Stimulated activated effector memory CD8-positive, alpha-beta T cell treated with anti-CD3 and anti-CD28 coated beads, Interleukin-12 subunit alpha, Interleukin-12 subunit beta, amount 100 ng/mL, for 72 hours (primary cell): ENCODE measurements around the gene BSN.

Experiments
- ATAC-seq: fragments of 150-1000 bp; cut with Tn5 transposase; 2 replicates; pipeline ENCODE4 v1.10.0; 2021
- DNase-seq, 2 donors: peaks; one replicate each; pipeline ENCODE4 v3.0.0; 2021 to 2022; ENCODE audit warnings: low spot score in 2 of 2
- H3K27ac Mint-ChIP-seq: one replicate; pipeline ENCODE4 v1.8.0; 2022; ENCODE audit warnings: mild to moderate bottlenecking, mixed read lengths
- H3K36me3 Mint-ChIP-seq: one replicate; pipeline ENCODE4 v1.8.0; 2022; ENCODE audit warnings: mild to moderate bottlenecking, mixed read lengths
- H3K4me1 Mint-ChIP-seq: one replicate; pipeline ENCODE4 v1.8.0; 2022; ENCODE audit warnings: mixed read lengths
- H3K4me3 Mint-ChIP-seq: one replicate; pipeline ENCODE4 v1.8.0; 2022; ENCODE audit warnings: mild to moderate bottlenecking, mixed read lengths
- H3K9me3 Mint-ChIP-seq: one replicate; pipeline ENCODE4 v1.8.0; 2022; ENCODE audit warnings: mixed read lengths

Gene BSN

GRCh38 chr3:49531218-49531617, 23.1 kb upstream of the BSN start:
- Mint-ChIP-seq H3K4me1 (peaks cover 17% of the 10 kb centered on the region), H3K9me3 (no peaks in the 10 kb centered on the region), H3K36me3 (peaks cover 40% of the 10 kb centered on the region), H3K27ac (no peak overlapping the region), H3K4me3 (no peak overlapping the region)
- no peak for DNase-seq
- ATAC-seq = no peak

DNA sequence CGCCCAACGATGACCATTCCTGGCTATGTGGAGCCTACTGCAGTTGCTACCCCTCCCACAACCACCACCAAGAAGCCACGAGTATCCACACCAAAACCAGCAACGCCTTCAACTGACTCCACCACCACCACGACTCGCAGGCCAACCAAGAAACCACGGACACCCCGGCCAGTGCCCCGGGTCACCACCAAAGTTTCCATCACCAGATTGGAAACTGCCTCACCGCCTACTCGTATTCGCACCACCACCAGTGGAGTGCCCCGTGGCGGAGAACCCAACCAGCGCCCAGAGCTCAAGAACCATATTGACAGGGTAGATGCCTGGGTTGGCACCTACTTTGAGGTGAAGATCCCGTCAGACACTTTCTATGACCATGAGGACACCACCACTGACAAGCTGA, 22.6 kb upstream of the BSN start:
- no peak overlapping the region for H3K4me3 Mint-ChIP-seq
- peaks cover 40% of the 10 kb centered on the region for H3K36me3 Mint-ChIP-seq
- DNase-seq = no peak
- H3K4me1 Mint-ChIP-seq = peaks cover 17% of the 10 kb centered on the region
- no peak for ATAC-seq
- no peaks in the 10 kb centered on the region for H3K9me3 Mint-ChIP-seq
- H3K27ac Mint-ChIP-seq = peak overlapping the region; percentile 43

- Mint-ChIP-seq H3K4me1 (peaks cover 17% of the 10 kb centered on the region), H3K36me3 (peaks cover 40% of the 10 kb centered on the region), H3K9me3 (no peaks in the 10 kb centered on the region), H3K27ac (no peak overlapping the region), H3K4me3 (no peak overlapping the region)
- DNase-seq (no peak), ATAC-seq (no peak)
These were observed 21.2 kb upstream of the BSN start for GRCh38 chr3:49533031-49533430.

DNA sequence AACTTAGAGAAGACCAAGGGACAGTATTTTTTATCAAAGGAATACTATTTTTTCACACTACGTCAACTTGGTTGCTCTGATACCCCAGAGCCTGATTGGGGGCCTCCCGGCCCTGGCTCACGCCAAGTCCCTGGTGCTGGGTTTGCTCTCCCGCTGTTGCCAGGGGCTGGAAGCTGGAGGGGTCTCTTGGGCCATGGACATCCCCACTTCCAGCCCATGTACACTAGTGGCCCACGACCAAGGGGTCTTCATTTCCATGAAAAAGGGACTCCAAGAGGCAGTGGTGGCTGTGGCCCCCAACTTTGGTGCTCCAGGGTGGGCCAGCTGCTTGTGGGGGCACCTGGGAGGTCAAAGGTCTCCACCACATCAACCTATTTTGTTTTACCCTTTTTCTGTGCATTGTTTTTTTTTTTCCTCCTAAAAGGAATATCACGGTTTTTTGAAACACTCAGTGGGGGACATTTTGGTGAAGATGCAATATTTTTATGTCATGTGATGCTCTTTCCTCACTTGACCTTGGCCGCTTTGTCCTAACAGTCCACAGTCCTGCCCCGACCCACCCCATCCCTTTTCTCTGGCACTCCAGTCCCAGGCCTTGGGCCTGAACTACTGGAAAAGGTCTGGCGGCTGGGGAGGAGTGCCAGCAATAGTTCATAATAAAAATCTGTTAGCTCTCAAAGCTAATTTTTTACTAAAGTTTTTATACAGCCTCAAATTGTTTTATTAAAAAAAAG, 20.3 kb upstream of the BSN start:
- H3K4me3 Mint-ChIP-seq = no peak overlapping the region
- no peak for ATAC-seq
- H3K27ac Mint-ChIP-seq = no peak overlapping the region
- DNase-seq = no peak
- no peaks in the 10 kb centered on the region for H3K9me3 Mint-ChIP-seq
- H3K4me1 Mint-ChIP-seq = peaks cover 17% of the 10 kb centered on the region
- H3K36me3 Mint-ChIP-seq = peaks cover 40% of the 10 kb centered on the region

- no peak overlapping the region for H3K4me3 Mint-ChIP-seq
- H3K4me1 Mint-ChIP-seq = peaks cover 16% of the 10 kb centered on the region
- ATAC-seq (no peak), DNase-seq (no peak)
- H3K9me3 Mint-ChIP-seq = no peaks in the 10 kb centered on the region
- no peak overlapping the region for H3K27ac Mint-ChIP-seq
- H3K36me3 Mint-ChIP-seq = peaks cover 40% of the 10 kb centered on the region
These were observed 19.5 kb upstream of the BSN start for GRCh38 chr3:49534581-49535441.

GRCh38 chr3:49535971-49536874, 18.1 kb upstream of the BSN start:
- ATAC-seq = no peak
- no peaks in the 10 kb centered on the region for H3K9me3 Mint-ChIP-seq
- DNase-seq = no peak
- peaks cover 26% of the 10 kb centered on the region for H3K36me3 Mint-ChIP-seq
- H3K27ac Mint-ChIP-seq = no peak overlapping the region
- peaks cover 16% of the 10 kb centered on the region for H3K4me1 Mint-ChIP-seq
- H3K4me3 Mint-ChIP-seq = no peak overlapping the region

DNA sequence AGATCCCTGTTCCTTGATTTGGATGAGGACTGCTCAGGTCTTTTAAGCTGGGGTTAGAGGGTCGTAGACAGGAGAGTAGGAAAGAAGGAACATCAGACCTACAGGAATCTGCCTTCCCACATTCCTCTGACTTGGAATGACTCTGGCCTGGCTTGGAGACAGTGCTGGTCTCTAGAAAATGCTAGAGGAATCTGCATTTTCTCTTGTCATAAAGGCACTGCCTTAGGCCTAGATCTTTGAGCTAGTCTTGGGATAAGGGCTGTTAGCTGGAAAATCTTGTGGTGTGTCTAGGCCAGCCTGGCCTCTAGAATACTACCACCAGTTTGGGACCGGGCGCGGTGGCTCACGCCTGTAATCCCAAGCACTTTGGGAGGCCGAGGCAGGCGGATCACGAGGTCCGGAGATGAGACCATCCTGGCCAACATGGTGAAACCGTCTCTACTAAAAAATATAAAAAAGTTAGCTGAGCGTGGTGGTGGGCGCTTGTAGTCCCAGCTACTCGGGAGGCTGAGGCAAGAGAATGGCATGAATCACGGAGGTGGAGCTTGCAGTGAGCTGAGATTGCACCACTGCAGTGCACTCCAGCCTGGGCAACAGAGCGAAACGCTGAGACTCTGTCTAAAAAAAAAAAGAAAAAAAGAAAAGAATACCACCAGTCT, 17.3 kb upstream of the BSN start:
- H3K4me3 Mint-ChIP-seq = no peak overlapping the region
- H3K36me3 Mint-ChIP-seq = peaks cover 21% of the 10 kb centered on the region
- H3K9me3 Mint-ChIP-seq = no peaks in the 10 kb centered on the region
- peaks cover 11% of the 10 kb centered on the region for H3K4me1 Mint-ChIP-seq
- H3K27ac Mint-ChIP-seq = no peak overlapping the region
- DNase-seq = no peak
- no peak for ATAC-seq

DNA sequence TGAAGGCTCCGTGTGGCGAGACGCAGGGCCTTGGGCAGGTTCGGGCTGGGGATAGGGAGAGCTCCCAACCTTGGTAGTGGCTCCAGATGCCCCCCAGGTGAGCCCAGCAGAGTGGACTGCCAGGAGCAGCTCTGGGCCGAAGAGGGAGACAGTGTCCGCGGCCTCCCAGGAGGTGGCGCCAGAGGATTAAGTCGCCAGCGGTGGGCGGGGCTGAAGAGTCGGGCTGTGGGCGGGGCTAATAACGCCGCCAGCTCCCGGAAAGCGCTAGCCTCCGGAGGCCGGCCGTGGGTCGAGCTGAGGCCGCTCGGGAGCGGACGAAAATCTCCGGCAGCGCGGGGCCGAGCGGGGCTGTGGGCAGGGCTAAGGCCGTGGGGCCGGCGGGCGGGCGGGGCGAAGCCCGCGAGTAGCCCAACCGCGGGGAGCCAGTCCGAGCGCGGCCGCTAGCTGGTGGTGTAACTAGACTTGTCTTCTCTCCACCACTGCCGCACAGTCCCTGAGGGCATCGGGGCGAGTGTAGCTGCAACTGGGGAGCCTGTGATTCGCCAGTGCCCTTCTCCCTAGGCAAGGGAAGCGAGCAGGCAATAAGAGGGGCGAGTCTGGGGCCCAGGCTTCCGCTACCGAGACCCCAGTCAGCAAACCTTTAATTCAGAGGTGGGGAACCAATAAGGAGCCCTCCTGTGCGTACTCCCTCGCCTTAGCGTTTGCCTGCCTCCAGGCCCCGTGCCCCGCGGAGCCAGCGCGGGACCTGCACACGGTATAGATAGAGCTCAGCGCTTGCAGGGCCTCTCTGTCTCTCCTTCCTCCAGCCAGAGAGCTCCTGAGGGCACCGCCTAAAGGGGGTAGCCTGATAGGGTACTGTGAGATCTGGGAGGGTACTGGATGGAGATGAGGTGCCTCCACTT, 14.4 kb upstream of the BSN start:
- ATAC-seq (peak; percentile 88), DNase-seq (peak; percentile 99)
- Mint-ChIP-seq H3K27ac (peak overlapping the region; percentile 17), H3K4me3 (peak overlapping the region; percentile 71), H3K36me3 (peaks cover 6% of the 10 kb centered on the region), H3K9me3 (no peaks in the 10 kb centered on the region), H3K4me1 (peaks cover 11% of the 10 kb centered on the region)

DNA sequence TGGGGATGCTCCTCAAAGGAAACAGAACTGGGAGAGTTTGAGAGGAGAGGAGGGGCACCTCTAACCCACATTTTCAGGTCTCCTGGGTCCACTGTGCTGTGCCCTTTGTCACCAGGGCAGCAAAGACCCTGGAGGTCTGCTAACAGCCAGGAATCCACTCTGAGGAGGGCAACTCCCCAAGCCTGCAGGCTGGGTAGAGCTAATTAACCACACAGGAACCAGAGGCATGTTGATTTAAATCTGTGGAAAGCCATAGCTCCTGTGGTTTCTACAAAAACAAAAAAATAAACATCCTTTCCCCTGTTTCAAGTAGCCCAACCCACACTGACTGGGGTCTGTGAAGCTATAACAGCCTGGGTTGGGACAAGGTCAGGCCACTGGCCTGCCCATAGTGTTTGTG, 2.2 kb upstream of the BSN start:
- H3K4me3 Mint-ChIP-seq = no peak overlapping the region
- DNase-seq = no peak
- H3K4me1 Mint-ChIP-seq = peaks cover 20% of the 10 kb centered on the region
- H3K9me3 Mint-ChIP-seq = no peaks in the 10 kb centered on the region
- peaks cover 12% of the 10 kb centered on the region for H3K36me3 Mint-ChIP-seq
- no peak overlapping the region for H3K27ac Mint-ChIP-seq
- ATAC-seq = no peak

DNA sequence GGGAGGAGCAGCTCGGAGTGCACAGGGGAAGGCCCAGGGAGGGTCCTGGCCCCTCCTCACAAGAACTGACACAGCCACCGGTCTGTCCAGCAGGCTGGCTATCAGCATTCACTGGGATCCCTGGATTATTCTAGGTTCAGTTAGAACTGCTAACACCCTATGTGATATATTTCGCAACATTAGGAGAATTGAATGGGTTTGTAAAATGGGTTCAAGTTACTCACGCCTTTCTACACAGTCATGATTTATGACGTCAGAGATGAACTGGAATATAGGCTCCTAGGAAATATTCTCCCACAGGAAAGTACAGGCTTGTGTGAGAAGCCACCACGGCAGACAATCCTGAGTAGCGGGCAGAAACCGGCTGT, 969 bp upstream of the BSN start:
- no peak for ATAC-seq
- H3K9me3 Mint-ChIP-seq = no peaks in the 10 kb centered on the region
- H3K4me1 Mint-ChIP-seq = peaks cover 20% of the 10 kb centered on the region
- peak overlapping the region; percentile 74 for H3K27ac Mint-ChIP-seq
- no peak for DNase-seq
- peak overlapping the region; percentile 79 for H3K4me3 Mint-ChIP-seq
- H3K36me3 Mint-ChIP-seq = peaks cover 7% of the 10 kb centered on the region

GRCh38 chr3:49554633-49555265, 472 bp downstream of the BSN start:
- Mint-ChIP-seq H3K4me1 (peaks cover 20% of the 10 kb centered on the region), H3K27ac (no peak overlapping the region), H3K36me3 (peaks cover 7% of the 10 kb centered on the region), H3K9me3 (peaks cover 5% of the 10 kb centered on the region), H3K4me3 (peak overlapping the region; percentile 79)
- DNase-seq (peak; percentile 60 to 80), ATAC-seq (peak; percentile 80)

- H3K4me3 Mint-ChIP-seq = no peak overlapping the region
- ATAC-seq = no peak
- DNase-seq = no peak
These were observed 2.4 kb downstream of the BSN start for GRCh38 chr3:49556500-49557275.

DNA sequence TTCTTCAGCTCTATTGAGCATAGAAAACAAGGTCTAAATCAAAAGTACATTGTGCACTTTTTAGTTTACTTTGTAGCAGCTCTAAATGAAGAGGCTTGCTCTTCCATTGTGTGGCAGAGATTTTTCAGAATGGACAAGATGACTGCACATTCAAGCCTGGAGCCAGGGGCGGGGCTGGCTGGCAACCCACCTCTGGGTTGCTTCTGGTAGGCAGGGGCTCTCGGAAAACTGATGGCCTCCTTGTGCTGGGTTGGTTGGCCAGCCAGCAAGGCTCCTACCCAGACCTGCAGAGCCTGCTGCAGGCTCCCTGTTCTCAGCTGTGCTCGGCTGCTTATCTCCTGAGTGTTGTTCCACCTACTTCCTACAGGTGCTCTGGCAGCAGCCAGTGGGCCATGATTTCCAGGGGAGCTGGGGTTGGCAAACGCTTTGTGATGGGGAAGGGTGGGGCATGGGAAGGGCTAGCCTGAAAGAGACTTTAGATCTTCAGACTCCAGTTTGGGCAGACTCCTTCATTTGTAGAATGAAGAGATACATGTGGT, 8.8 kb downstream of the BSN start:
- no peak for DNase-seq
- no peak for ATAC-seq
- no peak overlapping the region for H3K27ac Mint-ChIP-seq
- H3K36me3 Mint-ChIP-seq = no peaks in the 10 kb centered on the region
- H3K9me3 Mint-ChIP-seq = peaks cover 5% of the 10 kb centered on the region
- H3K4me3 Mint-ChIP-seq = no peak overlapping the region
- H3K4me1 Mint-ChIP-seq = no peaks in the 10 kb centered on the region

More at GRCh38 chr3:49556500-49557275, 2.4 kb downstream of the BSN start:
- H3K4me1 Mint-ChIP-seq = peaks cover 18% of the 10 kb centered on the region
- H3K9me3 Mint-ChIP-seq = peaks cover 5% of the 10 kb centered on the region
- peaks cover 7% of the 10 kb centered on the region for H3K36me3 Mint-ChIP-seq
- H3K27ac Mint-ChIP-seq = no peak overlapping the region
